ENCODE results near the gene CCDC97.

- TF ChIP-seq CTCF (IDR thresholded peaks at IDR 0.05; ENCODE audit: low read length) (peak; percentile 83), EZH2 (optimal IDR thresholded peaks at IDR 0.05; ENCODE audit: low read depth, low read length) (no peak)
Measured at GRCh38 chr19:41353466-41354342, 43.7 kb downstream of the CCDC97 start, which contains the start of gene TGFB1.
